Embryonic facial prominence (tissue), 1 donor: ENCODE measurements around the gene PDXK.

ENCODE experiments used
- DNase-seq: peaks from one replicate; pipeline ENCODE4 v3.0.0-alpha.2; 2016; ENCODE audit errors: extremely low spot score

PDXK gene

DNA sequence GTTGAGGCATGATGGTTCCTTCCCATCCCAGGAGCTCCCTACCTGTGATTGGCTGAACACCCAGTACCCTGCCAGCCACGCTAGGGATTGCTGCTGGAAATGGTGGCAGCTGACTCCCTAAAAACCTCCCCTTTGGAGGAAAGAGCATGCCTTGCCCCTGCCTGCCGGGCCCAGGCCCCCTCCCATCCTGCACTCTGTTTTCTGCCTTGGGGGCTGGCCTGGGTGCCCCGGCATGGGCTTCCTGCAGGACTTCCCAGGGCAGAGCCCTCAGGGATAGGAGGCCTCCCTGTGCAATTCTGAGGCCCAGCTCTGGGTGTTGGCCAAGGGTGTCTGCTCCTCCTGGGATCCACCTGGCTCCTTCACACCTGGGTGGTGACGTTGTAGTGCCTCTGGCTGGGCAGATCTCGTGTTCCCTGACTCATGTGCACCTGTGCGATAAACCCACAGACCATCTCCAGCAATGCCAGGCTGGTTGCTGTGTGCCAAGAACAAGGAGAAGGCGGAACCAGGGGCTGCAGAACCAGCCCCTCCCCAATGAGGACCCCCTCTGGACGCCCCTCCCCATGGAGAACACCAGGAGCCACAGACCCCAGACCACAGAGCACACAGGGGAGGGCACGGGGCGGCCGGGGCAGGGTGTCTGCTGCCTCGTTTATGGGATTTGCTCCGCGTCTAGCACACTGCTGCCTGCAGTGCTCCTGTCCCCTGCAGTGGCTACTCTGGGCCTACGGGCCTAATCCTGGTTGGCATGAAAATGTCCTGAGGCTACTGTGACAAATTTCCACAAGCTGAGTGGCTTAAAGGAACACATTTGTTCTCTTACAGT lies 43.6 kb downstream of the PDXK start:
- DNase-seq, result no peak

- no peak for DNase-seq
These were observed 45.1 kb downstream of the PDXK start for GRCh38 chr21:43763901-43764523.

DNA sequence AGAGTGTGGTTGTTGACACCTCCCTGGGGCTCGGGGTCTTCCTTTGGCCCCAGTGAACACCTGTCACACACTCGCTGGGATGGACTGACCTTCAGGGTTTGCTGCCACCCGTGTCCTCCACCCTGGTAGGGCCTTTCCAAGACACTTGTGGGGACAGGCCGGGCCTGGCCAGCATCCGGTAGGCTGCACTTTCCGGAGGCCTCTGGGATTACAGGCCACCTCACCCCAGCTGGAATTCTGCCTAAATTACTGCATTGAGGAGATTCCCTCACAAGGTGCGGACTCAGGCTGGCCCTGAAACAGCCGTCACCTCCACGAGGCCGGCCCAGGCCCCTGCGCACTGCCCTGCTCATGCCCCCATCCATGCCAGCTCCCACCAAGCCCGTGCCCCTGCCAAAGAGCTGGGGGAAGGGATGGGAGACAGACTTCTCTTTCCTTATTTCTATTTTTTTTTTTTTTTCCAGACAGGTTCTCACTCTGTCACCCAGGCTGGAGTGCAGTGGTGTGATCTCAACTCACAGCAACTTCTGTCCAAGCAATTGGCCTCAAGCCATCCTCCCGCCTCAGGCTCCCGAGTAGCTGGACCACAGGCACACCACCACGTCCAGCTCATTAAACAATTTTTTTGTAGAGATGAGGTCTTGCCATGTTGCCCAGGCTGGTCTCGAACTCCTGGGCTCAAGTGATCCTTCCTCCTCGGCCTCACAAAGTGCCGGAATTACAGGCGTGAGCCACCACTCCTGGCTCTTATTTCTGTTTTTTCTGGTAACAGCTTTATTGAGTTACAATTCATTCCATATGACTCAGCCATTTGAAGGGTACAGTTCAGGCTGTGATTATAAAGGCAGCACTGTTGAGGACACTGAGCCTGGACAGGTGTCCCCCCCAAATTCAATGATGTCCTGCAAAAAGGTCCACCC lies 45.9 kb downstream of the PDXK start:
- DNase-seq, result no peak

- no peak for DNase-seq
These were observed 48.0 kb downstream of the PDXK start for GRCh38 chr21:43766734-43767497.

- DNase-seq, result no peak
These were observed 48.6 kb downstream of the PDXK start for GRCh38 chr21:43767498-43767983.

DNA sequence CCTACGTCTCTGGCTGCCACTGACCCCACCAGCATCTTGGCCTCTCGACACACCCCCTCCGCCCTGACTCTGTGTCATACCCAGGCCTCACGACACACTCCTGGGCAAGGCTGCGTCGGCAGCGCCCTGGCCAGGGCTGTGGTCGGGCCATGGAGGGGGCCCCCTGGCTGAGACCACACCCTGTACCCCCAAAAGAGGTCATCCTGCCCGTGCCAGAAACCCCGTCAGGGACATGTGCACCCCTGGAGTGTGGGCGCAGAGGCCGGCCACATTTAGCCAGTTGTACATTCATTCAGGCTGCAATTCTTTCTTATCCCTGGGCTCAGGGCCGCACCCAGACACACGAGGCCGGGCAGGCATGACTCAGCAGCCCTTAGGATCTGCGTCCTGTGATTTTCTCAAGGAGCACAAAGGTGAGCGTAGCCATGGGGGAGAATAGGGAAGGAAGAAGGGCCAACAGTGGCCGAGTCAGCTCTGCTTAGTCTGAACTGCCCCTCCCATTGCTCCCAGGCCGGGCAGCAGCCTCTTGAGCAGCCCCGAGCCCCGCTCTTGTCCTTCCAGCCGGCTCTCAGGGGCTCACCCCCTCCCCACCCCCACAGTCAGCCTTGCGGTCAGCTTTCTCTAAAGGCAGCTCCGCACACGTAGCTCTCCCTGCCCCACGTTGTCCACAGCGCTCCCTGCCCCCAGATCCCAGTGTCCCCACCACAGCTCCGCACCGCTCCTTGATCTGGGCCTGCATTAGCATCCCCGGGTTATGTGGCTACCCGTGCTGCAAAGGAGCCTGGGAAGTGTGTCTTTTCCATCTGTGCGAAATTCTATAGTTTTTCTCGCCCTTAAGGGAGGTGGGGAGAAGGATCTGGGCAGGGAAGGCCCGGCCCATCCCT lies 49.3 kb downstream of the PDXK start:
- DNase-seq, result no peak

DNA sequence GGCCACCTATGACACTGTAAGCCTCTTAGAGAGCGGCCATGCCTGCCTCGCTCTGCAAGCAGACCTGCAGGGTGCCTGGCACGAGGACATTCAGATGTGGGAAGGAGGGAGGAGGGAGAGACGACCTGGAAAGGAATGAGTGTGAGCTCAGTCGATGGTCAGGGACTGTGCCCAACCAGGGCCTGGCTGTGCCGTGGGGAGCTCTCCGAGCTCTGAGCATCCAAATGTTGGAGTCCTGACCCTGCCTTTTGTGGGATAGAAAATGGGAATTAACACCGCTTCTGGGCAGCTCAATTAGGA lies 49.9 kb downstream of the PDXK start:
- no peak for DNase-seq

DNA sequence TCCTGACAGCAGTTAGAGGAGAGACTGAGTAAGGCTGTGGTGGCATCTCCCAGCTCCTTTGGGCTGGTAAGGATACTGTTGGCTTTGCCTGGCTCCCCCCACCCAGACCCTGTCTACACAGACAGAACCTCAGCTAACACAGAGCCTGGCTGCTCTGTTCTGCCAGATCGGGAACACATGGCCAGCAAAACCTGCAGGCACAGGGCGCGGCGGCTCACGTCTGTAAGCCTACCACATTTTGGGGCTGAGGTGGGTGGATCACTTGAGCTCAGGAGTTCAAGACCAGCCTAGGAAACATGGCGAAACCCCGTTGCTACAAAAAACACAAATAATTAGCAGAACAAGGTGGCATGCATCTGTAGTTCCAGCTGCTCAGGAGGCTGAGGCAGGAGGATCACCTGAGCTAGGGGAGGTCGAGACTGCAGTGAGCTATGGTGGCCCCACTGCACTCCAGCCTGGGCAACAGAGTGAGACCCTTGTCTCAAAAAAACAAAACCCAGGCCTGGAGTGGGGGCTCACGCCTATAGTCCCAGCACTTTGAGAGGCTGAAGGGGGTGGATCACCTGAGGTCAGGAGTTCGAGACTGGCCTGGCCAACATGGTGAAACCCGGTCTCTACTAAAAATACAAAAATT lies 50.5 kb downstream of the PDXK start:
- DNase-seq, result no peak

DNA sequence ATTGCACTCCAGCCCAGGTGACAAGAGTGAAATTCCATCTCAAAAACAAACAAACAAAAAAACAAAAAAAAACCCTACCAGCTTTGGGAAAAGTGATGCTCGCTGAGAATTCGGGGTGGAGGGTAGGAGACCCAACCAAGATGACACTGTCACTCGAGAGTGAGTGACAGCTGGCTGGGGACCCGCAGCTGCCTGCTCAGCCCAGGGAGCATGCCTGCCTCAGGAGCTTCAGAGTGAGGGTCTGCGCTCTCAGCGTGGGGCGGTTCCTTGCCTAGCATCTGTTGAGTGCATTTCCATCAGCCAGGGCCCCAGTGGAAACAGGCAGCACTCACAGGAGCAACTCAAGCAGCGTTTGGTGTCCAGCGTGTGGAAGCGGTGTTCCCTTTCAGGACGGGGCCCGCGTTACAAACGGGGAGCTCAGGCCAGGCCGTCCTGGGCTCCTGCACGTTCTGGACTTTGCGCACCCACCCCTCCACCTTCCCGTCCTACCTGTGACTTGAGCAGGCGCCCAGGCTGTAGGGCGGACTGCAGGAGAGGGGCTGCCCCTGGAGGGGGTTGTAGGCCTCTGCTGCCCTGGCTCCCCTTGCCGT lies 51.2 kb downstream of the PDXK start:
- DNase-seq, result no peak

- no peak for DNase-seq
These were observed 52.3 kb downstream of the PDXK start for GRCh38 chr21:43771199-43771675.

DNA sequence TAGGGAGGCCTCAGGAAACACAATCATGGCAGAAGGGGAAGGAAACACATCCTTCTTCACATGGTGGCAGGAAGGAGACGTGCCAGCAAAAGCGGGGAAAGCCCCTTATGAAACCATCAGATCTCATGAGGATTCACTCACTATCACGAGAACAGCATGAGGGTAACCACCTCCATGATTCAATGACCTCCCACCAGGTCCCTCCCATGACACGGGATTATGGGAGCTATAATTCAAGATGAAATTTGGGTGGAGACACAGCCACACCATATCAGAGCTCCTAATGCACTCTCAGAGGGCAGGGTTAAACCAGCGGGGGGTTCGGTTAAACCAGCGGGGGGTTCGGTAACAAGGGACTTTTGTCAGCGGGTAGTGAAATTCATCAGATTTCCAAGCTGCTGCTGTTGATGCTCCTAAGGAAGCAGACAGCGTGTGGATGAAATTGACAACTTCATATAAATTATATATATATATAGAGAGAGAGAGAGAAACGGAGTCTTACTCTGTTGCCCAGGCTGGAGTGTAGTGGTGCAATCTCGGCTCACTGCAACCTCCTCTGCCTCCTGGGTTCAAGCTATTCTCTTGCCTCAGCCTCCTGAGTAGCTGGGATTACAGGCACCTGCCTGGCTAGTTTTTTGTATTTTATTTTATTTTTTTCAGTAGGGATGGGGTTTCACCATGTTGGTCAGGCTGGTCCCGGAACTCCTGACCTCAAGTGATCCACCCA lies 52.9 kb downstream of the PDXK start:
- no peak for DNase-seq

- DNase-seq, result no peak
These were observed 53.5 kb downstream of the PDXK start for GRCh38 chr21:43772425-43772821.

- DNase-seq, result no peak
These were observed 55.2 kb downstream of the PDXK start for GRCh38 chr21:43774163-43774562.

GRCh38 chr21:43775190-43775589 lies 56.3 kb downstream of the PDXK start:
- no peak for DNase-seq

DNA sequence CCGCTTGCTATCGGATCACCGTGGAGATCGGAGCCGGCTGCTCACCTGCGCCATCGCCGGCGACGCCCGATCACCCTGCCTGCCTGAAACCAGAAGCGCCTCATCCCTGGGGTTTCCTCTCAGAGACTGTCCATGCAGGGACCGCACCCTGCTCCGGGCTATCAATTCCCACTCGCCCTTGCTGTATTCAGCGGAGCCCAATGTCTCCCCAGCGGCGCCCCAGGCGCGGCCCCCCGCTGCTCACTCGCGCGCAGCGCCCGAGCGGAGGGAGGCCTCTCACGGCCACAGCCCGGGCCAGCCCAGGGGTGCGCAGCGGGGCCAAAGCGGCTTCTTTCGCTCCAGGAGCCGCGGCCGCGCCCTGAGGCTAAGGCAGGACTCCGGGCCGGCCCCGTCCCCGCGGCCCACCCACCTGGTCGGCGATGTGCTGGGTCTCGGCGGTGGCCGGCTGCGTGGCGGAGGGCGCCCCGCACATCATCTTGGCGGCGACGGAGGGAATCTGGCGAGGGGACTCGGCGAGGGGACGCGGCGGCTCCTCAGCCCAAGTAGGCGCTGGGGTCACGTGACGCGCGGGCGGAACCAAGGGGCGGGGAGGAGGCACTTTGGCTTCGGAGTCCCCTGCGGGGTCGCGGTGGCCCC lies 57.0 kb downstream of the PDXK start, which contains the start of gene CSTB:
Gene CSTB (minus strand): TSS at position 514 of the 636 bp plus-strand sequence. CDS start 39 bp downstream, at position 475.
- DNase-seq, result no peak

GRCh38 chr21:43777953-43778352 lies 59.0 kb downstream of the PDXK start:
- no peak for DNase-seq

GRCh38 chr21:43778469-43779335 lies 59.8 kb downstream of the PDXK start:
- no peak for DNase-seq
